RWPE1 (cell line): ENCODE results near the gene GLCE.

Experiments
- CTCF ChIA-PET: fragments of 350-600 bp; sonication (Branson Sonifier 250); formaldehyde crosslinking; extraction: SDS; loops from one replicate; lab custom pipeline; 2021; lab: Yijun Ruan, JAX
- POLR2A ChIA-PET: fragments of 400-600 bp; formaldehyde crosslinking; extraction: SDS; loops from one replicate; lab custom pipeline; 2020; ENCODE audit warnings: antibody characterized with exemption; ENCODE audit not compliant: low non-redundant PET; lab: Yijun Ruan, JAX
- DNase-seq: peaks from one replicate; pipeline ENCODE4 v3.0.0; 2012; ENCODE audit warnings: low spot score
- H3K27ac ChIP-seq: fragments of 450-650 bp; 2 replicates; pipeline ENCODE4 v1.5.1; 2017
- TF ChIP-seq, protein P1 (sequence below): fragments of 450-650 bp; conservative IDR thresholded peaks from 2 replicates; pipeline ENCODE4 v1.5.1; 2017; ENCODE audit warnings: low read depth, mild to moderate bottlenecking

The GLCE gene

DNA sequence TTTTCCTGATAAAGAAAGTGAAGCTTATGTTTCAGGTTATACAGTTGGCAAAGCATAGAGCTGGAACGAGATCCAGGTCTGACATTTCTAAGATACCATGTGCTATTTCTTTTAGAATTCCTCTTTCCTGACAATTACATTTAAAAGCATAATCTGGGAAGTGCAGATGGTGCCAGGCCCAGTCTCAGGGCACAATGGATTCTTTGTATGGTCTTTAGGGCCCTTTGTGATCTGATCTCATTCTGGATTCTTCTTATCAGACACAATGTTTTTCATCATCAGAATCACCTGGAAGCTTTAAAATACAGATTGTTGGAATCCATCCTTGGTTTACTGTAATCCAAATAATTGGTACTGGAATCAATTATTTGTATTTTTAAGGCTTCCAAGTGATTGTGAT, 18.6 kb upstream of the GLCE start:
- H3K27ac ChIP-seq, result no peak overlapping the region
- ChIA-PET POLR2A (no interaction called here), CTCF (no interaction called here)
- TF ChIP-seq, protein P1, sequence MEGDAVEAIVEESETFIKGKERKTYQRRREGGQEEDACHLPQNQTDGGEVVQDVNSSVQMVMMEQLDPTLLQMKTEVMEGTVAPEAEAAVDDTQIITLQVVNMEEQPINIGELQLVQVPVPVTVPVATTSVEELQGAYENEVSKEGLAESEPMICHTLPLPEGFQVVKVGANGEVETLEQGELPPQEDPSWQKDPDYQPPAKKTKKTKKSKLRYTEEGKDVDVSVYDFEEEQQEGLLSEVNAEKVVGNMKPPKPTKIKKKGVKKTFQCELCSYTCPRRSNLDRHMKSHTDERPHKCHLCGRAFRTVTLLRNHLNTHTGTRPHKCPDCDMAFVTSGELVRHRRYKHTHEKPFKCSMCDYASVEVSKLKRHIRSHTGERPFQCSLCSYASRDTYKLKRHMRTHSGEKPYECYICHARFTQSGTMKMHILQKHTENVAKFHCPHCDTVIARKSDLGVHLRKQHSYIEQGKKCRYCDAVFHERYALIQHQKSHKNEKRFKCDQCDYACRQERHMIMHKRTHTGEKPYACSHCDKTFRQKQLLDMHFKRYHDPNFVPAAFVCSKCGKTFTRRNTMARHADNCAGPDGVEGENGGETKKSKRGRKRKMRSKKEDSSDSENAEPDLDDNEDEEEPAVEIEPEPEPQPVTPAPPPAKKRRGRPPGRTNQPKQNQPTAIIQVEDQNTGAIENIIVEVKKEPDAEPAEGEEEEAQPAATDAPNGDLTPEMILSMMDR, result no peak
- DNase-seq, result no peak

DNA sequence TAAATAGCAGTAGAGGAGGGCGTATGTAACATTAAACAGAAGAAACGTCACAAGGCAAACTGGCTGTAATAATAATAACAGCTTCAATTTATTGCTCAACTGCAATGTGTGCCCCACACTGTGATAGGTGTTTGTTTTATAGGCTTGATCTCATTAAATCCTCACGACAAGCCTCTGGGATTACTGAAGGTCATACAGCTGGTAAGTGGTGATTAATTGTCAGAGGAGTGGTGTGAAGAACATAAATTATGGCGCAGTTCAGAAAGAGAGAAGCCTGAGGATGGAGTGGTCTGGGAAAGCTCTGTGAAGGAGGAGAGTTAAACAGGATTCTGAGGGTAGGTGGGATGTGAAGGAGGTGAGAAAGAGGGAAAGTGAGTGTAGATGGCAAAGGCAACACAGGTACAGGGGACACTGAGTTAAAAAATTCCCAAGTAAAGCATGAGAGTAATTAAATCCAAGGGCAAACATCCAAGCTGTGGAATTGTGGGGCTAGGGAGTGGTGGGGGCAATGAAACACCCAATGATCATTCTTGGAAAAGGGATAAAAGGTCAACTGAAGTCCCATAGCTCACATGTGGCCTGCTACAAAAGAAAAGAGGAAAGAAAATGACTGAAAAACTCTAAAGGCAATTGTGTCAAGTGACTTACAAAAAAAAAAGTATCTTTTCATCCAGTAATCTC, 16.5 kb upstream of the GLCE start:
- CTCF ChIA-PET, result interaction anchor here (0.6 kb wide), 1 partner anchor 18 kb away, joined by 3 read pairs; no protein-coding TSS in a partner anchor
- TF ChIP-seq, protein P1, result no peak
- POLR2A ChIA-PET, result no interaction called here
- no peak for DNase-seq
- H3K27ac ChIP-seq, result no peak overlapping the region

DNA sequence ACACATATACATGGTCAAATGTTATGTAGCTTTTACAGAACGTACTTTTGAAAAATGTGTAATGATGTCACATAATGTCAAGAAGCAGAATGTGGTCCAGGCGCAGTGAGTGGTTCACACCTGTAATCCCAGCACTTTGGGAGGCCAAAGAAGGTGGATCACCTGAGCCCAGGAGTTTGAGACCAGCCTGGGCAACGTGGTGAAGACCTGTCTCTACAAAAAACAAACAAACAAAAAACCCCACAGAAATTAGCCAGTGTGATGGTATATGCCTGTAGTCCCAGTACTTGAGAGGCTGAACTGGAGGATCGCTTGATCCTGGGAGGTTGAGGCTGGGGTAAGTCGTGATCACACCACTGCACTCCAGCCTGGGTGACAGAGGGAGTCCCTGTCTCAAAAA, 15.9 kb upstream of the GLCE start:
- no peak for DNase-seq
- TF ChIP-seq, protein P1, result no peak
- H3K27ac ChIP-seq, result no peak overlapping the region
- ChIA-PET POLR2A (no interaction called here), CTCF (no interaction called here)

DNA sequence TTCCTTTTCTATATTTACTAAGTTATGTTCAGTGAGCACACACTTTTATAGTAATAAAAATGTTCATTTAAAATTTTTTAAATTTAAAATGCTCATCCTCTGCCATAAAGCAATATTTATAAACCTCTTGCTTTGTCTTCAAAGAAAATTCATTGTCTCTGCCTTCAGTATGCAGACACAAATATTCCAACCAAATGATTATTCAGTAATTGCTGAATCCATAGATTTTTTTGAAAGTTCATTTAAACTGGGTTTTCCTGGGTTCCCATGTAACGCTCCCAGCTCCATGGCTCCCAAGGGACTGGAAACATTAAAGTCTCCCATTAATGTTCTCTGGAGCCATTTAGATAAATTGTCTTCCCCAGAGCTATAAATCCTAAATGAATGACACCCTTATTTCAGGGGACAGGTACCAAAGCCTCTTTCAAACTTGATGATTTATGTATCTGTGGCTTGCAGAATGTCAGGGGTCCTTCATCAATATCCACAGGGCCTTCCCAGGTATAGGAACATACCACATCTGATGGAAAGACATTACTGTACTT, 15.2 kb upstream of the GLCE start:
- ChIA-PET POLR2A (no interaction called here), CTCF (interaction anchor here (0.6 to 0.8 kb wide), 2 partner anchors 13 to 14 kb away, joined by 3 to 5 read pairs; no protein-coding TSS in a partner anchor)
- no peak overlapping the region for H3K27ac ChIP-seq
- TF ChIP-seq, protein P1, result no peak
- no peak for DNase-seq

DNA sequence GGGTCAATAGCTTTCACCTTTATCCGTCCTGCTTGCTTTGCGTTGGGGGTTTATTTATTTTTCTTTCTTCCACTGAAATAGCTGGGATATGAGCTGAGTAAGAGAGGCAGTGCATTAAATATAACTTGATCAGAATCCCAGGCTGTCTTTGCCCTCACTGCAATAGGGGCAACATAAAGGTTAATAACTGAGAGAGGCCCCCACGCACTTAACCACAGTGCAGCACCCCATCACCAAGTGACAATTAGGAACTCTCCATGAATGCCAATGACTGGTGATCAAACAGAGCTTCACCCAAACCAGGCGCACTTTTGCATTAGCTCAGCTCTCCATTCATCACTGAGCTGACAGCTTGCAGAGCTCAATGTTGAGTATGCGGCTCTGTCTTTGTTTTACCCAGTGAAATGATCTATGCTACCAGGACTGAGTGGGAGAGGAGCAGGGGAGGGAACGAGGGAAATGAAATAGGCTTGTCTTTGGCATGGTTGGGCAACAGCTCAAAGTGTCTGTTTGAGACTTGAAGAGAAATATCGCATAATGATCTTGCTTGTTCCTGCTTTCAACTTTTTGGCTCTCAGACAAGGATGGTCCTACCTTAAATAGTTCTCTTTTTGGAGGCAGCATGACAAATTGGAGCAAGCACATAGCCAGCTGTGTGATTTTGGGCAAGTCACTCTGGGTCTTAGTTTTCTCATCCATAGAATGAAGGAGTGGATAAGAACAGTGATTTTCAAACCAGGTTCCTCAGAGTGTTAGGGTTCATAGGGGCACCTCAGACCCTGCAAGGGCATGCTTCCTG, 14.5 kb upstream of the GLCE start:
- no peak for DNase-seq
- no peak overlapping the region for H3K27ac ChIP-seq
- TF ChIP-seq, protein P1, result no peak
- ChIA-PET POLR2A (no interaction called here), CTCF (interaction anchor here (0.6 to 0.8 kb wide), 2 partner anchors 12 to 15 kb away, joined by 3 to 5 read pairs; no protein-coding TSS in a partner anchor)

DNA sequence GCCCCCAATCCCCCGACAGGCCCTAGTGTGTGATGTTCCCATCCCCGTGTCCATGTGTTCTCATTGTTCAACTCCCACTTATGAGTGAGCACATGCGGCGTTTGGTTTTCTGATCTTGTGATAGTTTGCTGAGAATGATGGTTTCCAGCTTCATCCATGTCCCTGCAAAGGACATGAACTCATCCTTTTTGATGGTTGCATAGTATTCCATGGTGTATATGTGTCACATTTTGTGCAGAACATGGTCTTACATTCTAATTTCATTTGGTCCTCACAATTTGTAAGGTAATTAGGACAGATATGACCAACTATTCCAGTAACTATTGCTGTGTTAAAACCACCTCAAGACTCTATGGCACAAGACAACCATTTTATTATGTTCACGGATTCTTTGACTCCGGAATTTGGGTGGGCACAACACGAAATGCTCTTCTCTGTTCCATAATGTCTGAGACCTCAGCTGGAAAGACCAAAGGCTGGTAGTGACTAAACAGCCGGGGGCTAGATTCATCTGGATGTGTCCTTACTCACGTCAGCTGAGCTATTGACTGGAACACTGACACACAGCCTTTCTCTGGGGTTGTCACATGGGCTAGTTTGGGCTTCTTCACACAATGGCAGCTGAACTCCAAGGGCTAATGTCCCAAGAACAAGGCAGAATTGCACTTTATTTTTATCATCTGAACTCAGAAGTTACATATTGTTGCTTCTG, 13.6 kb upstream of the GLCE start:
- TF ChIP-seq, protein P1, result no peak
- H3K27ac ChIP-seq, result no peak overlapping the region
- ChIA-PET POLR2A (no interaction called here), CTCF (no interaction called here)
- DNase-seq, result no peak
